Stomach (tissue), 4 donors: Measurements from ENCODE around the gene CIROP.

ENCODE experiments used
- POLR2AphosphoS5 ChIP-seq, 3 donors: sonication (generic); formaldehyde crosslinking; IDR thresholded peaks; one replicate each; pipeline ENCODE4 v1.6.1; 2016; ENCODE audit warnings: antibody characterized with exemption in 3 of 3
- TF ChIP-seq, protein P1 (sequence below), 7 experiments: fragments of 450-650 bp in 4 of 7; fragments of 200-600 bp in 3 of 7; sonication (generic) in 3 of 7; IDR thresholded peaks; one replicate each; pipeline ENCODE4 v1.5.1; 2016 to 2019; ENCODE audit warnings: antibody characterized with exemption in 7 of 7, control low read depth in 2 of 7, mild to moderate bottlenecking in 1 of 7

DNA sequence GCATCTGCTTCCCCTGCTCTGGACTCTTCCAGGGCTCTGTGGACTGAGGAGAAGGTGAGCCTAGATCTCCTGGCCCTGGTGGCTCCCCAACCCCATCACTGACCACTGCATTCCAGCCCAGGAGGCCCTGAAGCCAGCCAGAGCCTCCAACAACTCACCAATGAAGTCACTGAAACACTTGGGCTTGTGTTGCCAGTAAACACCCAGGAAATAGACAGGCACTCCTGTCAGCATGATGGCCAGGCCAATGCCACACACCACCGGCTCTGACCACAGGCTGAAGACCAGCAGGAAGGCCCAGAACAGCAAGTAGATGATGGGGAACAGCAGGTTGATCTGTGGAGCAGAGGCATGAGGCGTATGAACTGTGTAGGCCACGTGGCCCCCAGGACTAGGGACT is 23.1 kb upstream of the CIROP start:
- TF ChIP-seq, protein P1, sequence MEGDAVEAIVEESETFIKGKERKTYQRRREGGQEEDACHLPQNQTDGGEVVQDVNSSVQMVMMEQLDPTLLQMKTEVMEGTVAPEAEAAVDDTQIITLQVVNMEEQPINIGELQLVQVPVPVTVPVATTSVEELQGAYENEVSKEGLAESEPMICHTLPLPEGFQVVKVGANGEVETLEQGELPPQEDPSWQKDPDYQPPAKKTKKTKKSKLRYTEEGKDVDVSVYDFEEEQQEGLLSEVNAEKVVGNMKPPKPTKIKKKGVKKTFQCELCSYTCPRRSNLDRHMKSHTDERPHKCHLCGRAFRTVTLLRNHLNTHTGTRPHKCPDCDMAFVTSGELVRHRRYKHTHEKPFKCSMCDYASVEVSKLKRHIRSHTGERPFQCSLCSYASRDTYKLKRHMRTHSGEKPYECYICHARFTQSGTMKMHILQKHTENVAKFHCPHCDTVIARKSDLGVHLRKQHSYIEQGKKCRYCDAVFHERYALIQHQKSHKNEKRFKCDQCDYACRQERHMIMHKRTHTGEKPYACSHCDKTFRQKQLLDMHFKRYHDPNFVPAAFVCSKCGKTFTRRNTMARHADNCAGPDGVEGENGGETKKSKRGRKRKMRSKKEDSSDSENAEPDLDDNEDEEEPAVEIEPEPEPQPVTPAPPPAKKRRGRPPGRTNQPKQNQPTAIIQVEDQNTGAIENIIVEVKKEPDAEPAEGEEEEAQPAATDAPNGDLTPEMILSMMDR (IDR thresholded peaks at IDR 0.05), result no peak
- no peak for TF ChIP-seq POLR2AphosphoS5 (IDR thresholded peaks at IDR 0.05)
